Activated CD4-positive, alpha-beta T cell treated with anti-CD3 and anti-CD28 coated beads, Interleukin-2, amount 10 ng/mL, durations not matched to agents 7 days and 5 days (primary cell): ENCODE measurements around the gene SNX32. TPM values are rescaled to one million over a fixed set of nuclear protein-coding genes. Genes with fewer than 3 reads are reported as not detected.

Experiments used
- CTCF ChIA-PET: fragments of 350-600 bp; sonication (Branson Sonifier 250); formaldehyde crosslinking; loops from one replicate; lab custom pipeline; 2021; ENCODE audit warnings: antibody characterized with exemption; lab: Charles Lee
- POLR2A ChIA-PET: fragments of 350-600 bp; sonication (Branson Sonifier 250); formaldehyde crosslinking; loops from one replicate; lab custom pipeline; 2021; ENCODE audit warnings: antibody characterized with exemption; lab: Charles Lee
- DNase-seq: peaks from one replicate; pipeline ENCODE4 v3.0.0-alpha.2; 2020
- H3K27ac Mint-ChIP-seq: one replicate; pipeline ENCODE4 v1.8.0; 2021; ENCODE audit warnings: mild to moderate bottlenecking, moderate library complexity, mixed read lengths
- H3K27me3 Mint-ChIP-seq: one replicate; pipeline ENCODE4 v1.8.0; 2021; ENCODE audit warnings: mixed read lengths
- H3K36me3 Mint-ChIP-seq: one replicate; pipeline ENCODE4 v1.8.0; 2021; ENCODE audit warnings: low read depth, mixed read lengths
- H3K4me1 Mint-ChIP-seq: one replicate; pipeline ENCODE4 v1.8.0; 2021; ENCODE audit warnings: mixed read lengths
- H3K4me3 Mint-ChIP-seq: one replicate; pipeline ENCODE4 v1.8.0; 2021; ENCODE audit warnings: mild to moderate bottlenecking, moderate library complexity, mixed read lengths
- H3K9me3 Mint-ChIP-seq: one replicate; pipeline ENCODE4 v1.8.0; 2021; ENCODE audit warnings: mixed read lengths
- total RNA-seq, 2 experiments: library from RNA; stranded (reverse); gene quantifications; one replicate each; pipeline ENCODE4 v1.2.3, GENCODE V29; 2021

The SNX32 gene
- 1 to 10 TPM; 2.1 to 2.2 TPM for total RNA-seq

DNA sequence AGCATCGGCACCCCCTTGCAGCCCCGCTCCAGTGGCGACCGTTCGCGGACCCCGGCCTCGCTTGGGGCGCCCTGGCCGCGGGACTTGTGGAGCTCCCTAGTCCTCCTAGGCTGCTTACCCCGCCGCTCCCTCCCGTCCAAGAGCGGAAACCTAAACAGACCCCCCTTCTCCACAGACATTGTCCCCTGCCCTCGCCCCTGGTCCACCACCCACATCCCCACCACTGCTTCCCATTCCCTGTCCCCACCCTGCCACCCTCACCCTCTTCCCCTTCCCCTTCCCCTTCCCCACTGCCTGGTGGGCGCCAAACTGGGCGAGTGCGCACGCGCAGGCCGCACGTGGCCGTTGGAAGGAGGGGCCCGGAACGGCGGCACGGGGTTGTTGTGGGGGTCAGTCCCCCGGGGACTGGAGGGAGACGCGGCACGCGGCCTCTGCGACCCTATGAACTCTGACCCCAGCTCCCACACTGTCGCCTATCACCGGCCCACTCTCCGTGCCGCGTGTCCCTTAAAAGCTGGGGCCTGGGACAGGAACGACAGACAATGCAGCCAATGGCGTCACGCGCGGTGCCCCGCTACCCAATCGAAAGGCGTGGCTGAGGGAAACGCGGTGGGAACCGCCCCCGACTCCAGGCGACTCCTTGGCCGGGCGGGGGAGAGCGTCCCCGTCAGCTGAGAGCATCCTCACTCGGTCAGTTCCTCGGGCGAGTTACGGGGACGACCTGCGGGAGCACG is at the start of gene SNX32:
Gene SNX32 (plus strand): TSS at position 667 of the 734 bp plus-strand sequence. CDS start 103 bp downstream, outside the sequence.
- peak; percentile 96 for DNase-seq
- Mint-ChIP-seq H3K27me3 (peaks cover 25% of the 10 kb centered on the region), H3K27ac (no peak within 1 kb of the TSS), H3K36me3 (no peaks in the 10 kb centered on the region), H3K4me1 (peaks cover 17% of the 10 kb centered on the region), H3K9me3 (peaks cover 3% of the 10 kb centered on the region), H3K4me3 (no peak within 1 kb of the TSS)
- ChIA-PET CTCF (interaction anchor here (1.0 to 4.3 kb wide), 11 partner anchors 10 to 195 kb away, joined by 3 to 31 read pairs (median 5); partner anchors contain the start of genes AP5B1, FIBP, KAT5 and MUS81), POLR2A (interaction anchor here (0.6 kb wide), 2 partner anchors 26 to 372 kb away, joined by 3 to 18 read pairs; partner anchors contain the start of gene MUS81)

DNA sequence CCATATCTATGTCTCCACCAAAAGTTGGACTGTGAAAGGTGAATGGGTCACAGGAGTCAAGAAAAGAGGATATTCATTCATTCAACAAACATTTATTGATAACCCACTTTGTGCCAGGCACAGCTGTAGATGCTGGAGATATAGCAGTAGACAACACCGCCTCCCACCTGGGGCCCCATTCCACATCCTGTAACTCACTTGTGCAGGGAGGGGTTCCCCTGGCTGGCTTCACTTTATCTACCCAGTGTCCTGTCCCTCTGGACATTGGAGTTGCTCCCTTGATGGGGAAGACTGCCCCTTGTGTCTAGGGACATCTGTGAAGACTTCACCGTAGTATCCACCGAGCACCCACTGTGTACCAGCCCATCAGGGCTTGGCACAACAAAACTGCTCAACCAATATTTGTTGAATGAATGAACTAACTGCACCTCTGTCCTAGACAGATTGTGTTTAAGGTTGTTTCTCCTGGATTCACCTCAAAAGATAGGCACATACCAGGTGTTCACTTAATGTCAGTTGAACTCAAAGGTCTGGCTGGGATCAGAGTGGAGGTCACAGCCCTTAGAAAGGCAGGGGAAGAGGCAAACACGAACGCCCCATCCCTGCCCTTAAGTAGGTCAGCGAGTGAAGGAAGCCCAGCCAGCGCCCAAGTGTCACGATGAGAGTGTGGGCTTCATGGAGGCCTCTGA is 48.3 kb upstream of the SNX32 start:
- H3K9me3 Mint-ChIP-seq: no peaks in the 10 kb centered on the region
- H3K27me3 Mint-ChIP-seq: peaks cover 54% of the 10 kb centered on the region
- ChIA-PET POLR2A (no interaction called here), CTCF (interaction anchor here (0.7 to 1.6 kb wide), 5 partner anchors 16 to 74 kb away, joined by 3 to 6 read pairs (median 3); partner anchors contain the start of genes KAT5 and MUS81)
- no peak overlapping the region for H3K4me3 Mint-ChIP-seq
- H3K36me3 Mint-ChIP-seq: peaks cover 2% of the 10 kb centered on the region
- no peak for DNase-seq
- no peak overlapping the region for H3K27ac Mint-ChIP-seq
- peaks cover 14% of the 10 kb centered on the region for H3K4me1 Mint-ChIP-seq

GRCh38 chr11:65786008-65786785 is 47.6 kb upstream of the SNX32 start:
- Mint-ChIP-seq H3K4me1 (peaks cover 14% of the 10 kb centered on the region), H3K4me3 (no peak overlapping the region), H3K36me3 (peaks cover 2% of the 10 kb centered on the region), H3K27me3 (peaks cover 61% of the 10 kb centered on the region), H3K27ac (no peak overlapping the region), H3K9me3 (no peaks in the 10 kb centered on the region)
- ChIA-PET CTCF (no interaction called here), POLR2A (no interaction called here)
- DNase-seq: no peak

DNA sequence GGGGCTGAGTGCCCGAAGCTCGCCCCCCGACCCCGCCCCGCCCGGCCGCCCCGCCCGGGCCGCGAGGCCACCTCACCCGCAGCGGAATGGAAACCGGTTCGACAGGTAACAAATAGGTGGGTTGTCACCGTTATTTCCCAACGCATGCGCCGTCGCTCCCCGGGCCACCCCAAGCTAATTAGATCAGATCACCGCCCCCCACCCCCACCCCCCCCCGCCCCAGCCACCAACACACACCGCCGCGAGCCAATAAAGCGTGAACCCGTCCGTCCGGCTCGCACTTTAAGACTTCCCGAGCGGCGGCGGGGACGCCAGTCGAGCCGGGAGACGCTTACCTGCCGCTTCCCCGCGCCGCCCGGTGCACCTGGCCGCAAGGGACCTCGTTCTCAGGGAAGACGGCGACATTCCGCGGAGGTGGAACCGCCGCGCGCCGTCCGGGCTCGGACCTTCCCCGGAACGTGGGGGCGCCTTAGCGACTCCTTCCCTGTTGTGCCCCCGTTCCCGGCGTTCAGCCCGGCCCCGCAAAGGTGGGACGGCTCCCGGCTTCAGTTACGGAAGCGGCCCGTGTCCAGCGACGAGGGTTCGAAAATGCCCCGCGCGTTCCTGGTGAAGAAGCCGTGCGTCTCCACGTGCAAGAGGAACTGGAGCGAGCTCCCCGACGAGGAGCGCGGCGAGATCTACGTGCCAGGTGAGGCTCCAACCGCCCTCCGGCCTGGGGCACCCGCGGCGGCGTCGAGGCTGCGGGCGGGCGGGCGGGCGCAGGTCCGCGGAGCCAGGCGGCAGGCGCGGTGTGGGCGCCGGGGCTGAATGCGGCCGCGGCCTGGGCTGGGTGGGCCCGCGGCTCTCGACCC is 46.8 kb upstream of the SNX32 start, which contains the start of gene OVOL1:
Gene OVOL1 (plus strand): TSS at position 278 of the 851 bp plus-strand sequence. CDS start 311 bp downstream, at position 589.
- ChIA-PET CTCF (interaction anchor here (0.9 kb wide), 1 partner anchor 32 kb away, joined by 3 read pairs; no protein-coding TSS in a partner anchor), POLR2A (no interaction called here)
- Mint-ChIP-seq H3K27ac (no peak within 1 kb of the TSS), H3K9me3 (no peaks in the 10 kb centered on the region), H3K4me3 (peak within 1 kb of the TSS; percentile 44), H3K4me1 (peaks cover 14% of the 10 kb centered on the region), H3K27me3 (peaks cover 62% of the 10 kb centered on the region), H3K36me3 (peaks cover 2% of the 10 kb centered on the region)
- no peak for DNase-seq

DNA sequence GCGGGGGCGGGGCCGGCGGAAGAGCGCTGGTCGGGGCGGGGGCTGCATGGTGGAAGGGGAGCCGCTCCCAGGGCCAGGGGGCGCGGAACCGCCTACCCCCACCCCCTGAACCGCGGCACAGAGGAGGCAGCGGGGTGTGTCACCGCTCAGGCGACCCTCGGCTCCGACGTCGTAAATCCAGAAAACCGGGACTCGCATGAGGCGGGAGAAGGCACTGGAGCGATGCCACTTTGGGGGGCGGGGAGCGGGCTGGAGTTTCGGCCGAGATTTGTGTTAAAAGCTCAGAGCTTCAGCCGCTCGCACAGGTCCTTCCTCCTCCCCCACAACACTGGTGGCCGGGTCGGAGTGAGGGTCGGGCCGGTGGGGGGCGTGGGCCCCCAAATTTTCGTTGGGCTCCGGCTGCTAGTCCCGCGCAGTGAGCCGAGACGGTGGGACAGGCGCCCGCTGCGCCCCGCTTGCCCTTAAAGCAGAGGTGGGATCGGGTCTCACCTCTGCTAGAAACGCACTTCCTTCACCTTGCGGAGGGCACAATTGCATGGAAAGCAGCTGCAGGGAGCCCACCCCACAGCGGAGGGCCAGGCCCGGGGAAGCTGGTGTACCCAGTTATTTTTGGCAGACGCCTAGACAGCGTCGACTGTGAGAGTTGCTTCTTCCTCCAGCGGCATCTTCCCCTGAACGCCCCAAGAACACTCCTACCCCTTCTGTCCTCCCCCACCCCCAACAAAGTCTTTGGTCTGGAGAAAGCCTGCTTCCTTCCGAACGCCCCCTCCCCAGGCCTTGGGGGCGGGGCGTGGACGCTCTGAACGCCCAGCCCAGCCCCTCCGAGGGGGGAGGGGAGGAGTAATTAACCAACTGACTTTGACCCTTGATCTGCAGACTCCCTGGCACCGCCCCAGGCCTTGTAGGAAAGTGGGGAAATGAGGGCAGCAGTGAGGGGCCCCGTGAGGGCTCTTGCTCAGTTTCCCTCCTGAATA is 45.8 kb upstream of the SNX32 start:
- H3K4me1 Mint-ChIP-seq: peaks cover 14% of the 10 kb centered on the region
- H3K4me3 Mint-ChIP-seq: peak overlapping the region; percentile 61
- POLR2A ChIA-PET: interaction anchor here (0.7 kb wide), 1 partner anchor 701 kb away, joined by 3 read pairs; no protein-coding TSS in a partner anchor
- no peak overlapping the region for H3K27ac Mint-ChIP-seq
- CTCF ChIA-PET: interaction anchor here (0.6 to 6.9 kb wide), 6 partner anchors 9 to 76 kb away, joined by 3 to 73 read pairs (median 4); partner anchors contain the start of genes AP5B1, KAT5 and MUS81
- peaks cover 62% of the 10 kb centered on the region for H3K27me3 Mint-ChIP-seq
- H3K9me3 Mint-ChIP-seq: no peaks in the 10 kb centered on the region
- DNase-seq: no peak
- H3K36me3 Mint-ChIP-seq: peaks cover 2% of the 10 kb centered on the region

- CTCF ChIA-PET: interaction anchor here (0.6 to 6.9 kb wide), 7 partner anchors 10 to 77 kb away, joined by 3 to 73 read pairs (median 3); partner anchors contain the start of genes AP5B1, KAT5 and MUS81
- Mint-ChIP-seq H3K4me3 (no peak overlapping the region), H3K4me1 (peaks cover 14% of the 10 kb centered on the region), H3K36me3 (peaks cover 2% of the 10 kb centered on the region), H3K9me3 (no peaks in the 10 kb centered on the region), H3K27me3 (peaks cover 56% of the 10 kb centered on the region), H3K27ac (no peak overlapping the region)
- DNase-seq: no peak
- POLR2A ChIA-PET: no interaction called here
Measured at GRCh38 chr11:65788821-65789220, 44.9 kb upstream of the SNX32 start.

DNA sequence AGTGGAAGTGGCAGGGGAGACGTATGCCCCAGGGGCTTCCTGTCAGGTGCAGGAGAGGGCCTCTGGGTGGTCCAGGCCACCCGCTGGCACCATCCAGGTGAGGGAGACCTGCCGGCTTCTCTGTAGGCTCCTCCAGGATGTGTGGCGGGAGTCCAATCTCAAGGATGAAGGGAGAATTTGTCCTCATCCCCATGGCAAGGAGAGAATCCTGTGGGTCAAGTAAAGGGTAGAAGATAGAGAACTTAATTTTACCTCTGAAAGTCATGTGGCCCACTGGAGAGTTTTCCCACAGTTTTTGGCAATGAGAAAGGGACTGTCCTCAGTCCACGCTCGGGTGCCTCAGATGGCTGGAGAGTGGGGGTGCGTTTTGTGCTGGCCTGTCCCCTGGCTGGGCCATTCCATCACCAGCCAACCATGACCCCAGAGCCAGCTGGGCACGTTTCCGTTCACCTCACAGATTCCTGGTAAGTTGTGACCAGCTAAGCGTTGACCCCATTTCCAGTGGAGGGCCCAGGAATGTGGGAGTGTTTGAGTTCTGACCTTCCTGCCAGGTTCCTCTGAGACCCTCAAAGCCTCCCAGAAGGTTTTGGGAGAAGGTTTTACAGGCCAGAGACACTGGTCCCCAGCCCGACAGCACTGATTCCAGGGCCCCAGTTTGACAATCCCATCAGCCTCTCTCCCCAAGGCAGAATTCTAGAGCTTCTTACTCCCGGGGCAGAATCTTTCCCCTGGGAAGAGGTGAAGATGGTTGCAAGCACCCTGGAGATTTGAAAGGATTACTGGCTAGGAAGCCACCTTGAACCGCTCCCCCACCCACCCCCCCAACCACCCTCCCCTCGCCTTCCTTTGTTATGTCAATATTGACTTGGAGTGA is 44.3 kb upstream of the SNX32 start:
- no peaks in the 10 kb centered on the region for H3K9me3 Mint-ChIP-seq
- peaks cover 50% of the 10 kb centered on the region for H3K27me3 Mint-ChIP-seq
- no peak overlapping the region for H3K27ac Mint-ChIP-seq
- H3K4me1 Mint-ChIP-seq: peaks cover 14% of the 10 kb centered on the region
- H3K36me3 Mint-ChIP-seq: peaks cover 2% of the 10 kb centered on the region
- no peak for DNase-seq
- H3K4me3 Mint-ChIP-seq: no peak overlapping the region
- ChIA-PET CTCF (interaction anchor here (0.5 to 6.9 kb wide), 9 partner anchors 11 to 962 kb away, joined by 3 to 73 read pairs (median 3); partner anchors contain the start of genes AP5B1 and KAT5), POLR2A (no interaction called here)

- no peak overlapping the region for H3K27ac Mint-ChIP-seq
- POLR2A ChIA-PET: no interaction called here
Measured at GRCh38 chr11:65790104-65790901, 43.5 kb upstream of the SNX32 start.

GRCh38 chr11:65790902-65791650 is 42.7 kb upstream of the SNX32 start:
- peaks cover 36% of the 10 kb centered on the region for H3K27me3 Mint-ChIP-seq
- peaks cover 2% of the 10 kb centered on the region for H3K36me3 Mint-ChIP-seq
- no peak overlapping the region for H3K4me3 Mint-ChIP-seq
- no peak overlapping the region for H3K27ac Mint-ChIP-seq
- DNase-seq: no peak
- POLR2A ChIA-PET: no interaction called here
- peaks cover 6% of the 10 kb centered on the region for H3K4me1 Mint-ChIP-seq
- CTCF ChIA-PET: interaction anchor here (1.1 to 6.9 kb wide), 7 partner anchors 8 to 70 kb away, joined by 3 to 73 read pairs (median 5); partner anchors contain the start of gene AP5B1
- no peaks in the 10 kb centered on the region for H3K9me3 Mint-ChIP-seq

More at GRCh38 chr11:65790104-65790901, 43.5 kb upstream of the SNX32 start:
- no peak for DNase-seq
- Mint-ChIP-seq H3K36me3 (peaks cover 2% of the 10 kb centered on the region), H3K9me3 (no peaks in the 10 kb centered on the region), H3K4me1 (peaks cover 11% of the 10 kb centered on the region), H3K27me3 (peaks cover 43% of the 10 kb centered on the region), H3K4me3 (no peak overlapping the region)
- CTCF ChIA-PET: interaction anchor here (0.5 to 6.9 kb wide), 6 partner anchors 12 to 961 kb away, joined by 3 to 73 read pairs (median 4); partner anchors contain the start of gene AP5B1
